ENCODE data around the gene NFIA.
A peak's percentile ranks its signal among the peaks of the same experiment; 100 is the strongest.

Gene NFIA

GRCh38 chr1:61238359-61238665 is 156.0 kb downstream of the NFIA start:
- Mint-ChIP-seq H3K4me1 (ENCODE audit: low read depth) (no peaks in the 10 kb centered on the region), H3K36me3 (ENCODE audit: low read depth) (no peaks in the 10 kb centered on the region), H3K9me3 (no peaks in the 10 kb centered on the region), H3K27ac (no peak overlapping the region), H3K4me3 (no peak overlapping the region), H3K27me3 (peaks cover 4% of the 10 kb centered on the region)

- H3K9me3 Mint-ChIP-seq = no peaks in the 10 kb centered on the region
- no peak overlapping the region for H3K27ac Mint-ChIP-seq
- H3K4me3 Mint-ChIP-seq = no peak overlapping the region
- no peaks in the 10 kb centered on the region for H3K27me3 Mint-ChIP-seq
- no peaks in the 10 kb centered on the region for H3K4me1 Mint-ChIP-seq (ENCODE audit: low read depth)
- H3K36me3 Mint-ChIP-seq (ENCODE audit: low read depth) = no peaks in the 10 kb centered on the region
These were observed 158.5 kb downstream of the NFIA start for GRCh38 chr1:61240878-61241277.

GRCh38 chr1:61241411-61241838 is 159.1 kb downstream of the NFIA start:
- no peaks in the 10 kb centered on the region for H3K36me3 Mint-ChIP-seq (ENCODE audit: low read depth)
- no peaks in the 10 kb centered on the region for H3K27me3 Mint-ChIP-seq
- H3K4me3 Mint-ChIP-seq = no peak overlapping the region

GRCh38 chr1:61241973-61242381 is 159.6 kb downstream of the NFIA start:
- Mint-ChIP-seq H3K9me3 (no peaks in the 10 kb centered on the region), H3K27ac (no peak overlapping the region), H3K27me3 (no peaks in the 10 kb centered on the region), H3K4me1 (ENCODE audit: low read depth) (no peaks in the 10 kb centered on the region), H3K4me3 (no peak overlapping the region), H3K36me3 (ENCODE audit: low read depth) (peaks cover 4% of the 10 kb centered on the region)

More at GRCh38 chr1:61241411-61241838, 159.1 kb downstream of the NFIA start:
- H3K27ac Mint-ChIP-seq = no peak overlapping the region
- H3K9me3 Mint-ChIP-seq = no peaks in the 10 kb centered on the region
- no peaks in the 10 kb centered on the region for H3K4me1 Mint-ChIP-seq (ENCODE audit: low read depth)

- H3K27ac Mint-ChIP-seq = no peak overlapping the region
- H3K9me3 Mint-ChIP-seq = no peaks in the 10 kb centered on the region
- H3K27me3 Mint-ChIP-seq = no peaks in the 10 kb centered on the region
- no peak overlapping the region for H3K4me3 Mint-ChIP-seq
- no peaks in the 10 kb centered on the region for H3K4me1 Mint-ChIP-seq (ENCODE audit: low read depth)
- H3K36me3 Mint-ChIP-seq (ENCODE audit: low read depth) = peaks cover 4% of the 10 kb centered on the region
These were observed 161.8 kb downstream of the NFIA start for GRCh38 chr1:61244114-61244513.

- Mint-ChIP-seq H3K27ac (no peak overlapping the region), H3K27me3 (no peaks in the 10 kb centered on the region), H3K4me1 (ENCODE audit: low read depth) (no peaks in the 10 kb centered on the region), H3K9me3 (no peaks in the 10 kb centered on the region), H3K4me3 (no peak overlapping the region), H3K36me3 (ENCODE audit: low read depth) (peaks cover 4% of the 10 kb centered on the region)
These were observed 163.5 kb downstream of the NFIA start for GRCh38 chr1:61245696-61246400.

- H3K4me1 Mint-ChIP-seq (ENCODE audit: low read depth) = no peaks in the 10 kb centered on the region
- H3K27me3 Mint-ChIP-seq = no peaks in the 10 kb centered on the region
These were observed 164.9 kb downstream of the NFIA start for GRCh38 chr1:61247051-61247825.

GRCh38 chr1:61247881-61248752 is 165.8 kb downstream of the NFIA start:
- Mint-ChIP-seq H3K36me3 (ENCODE audit: low read depth) (peaks cover 4% of the 10 kb centered on the region), H3K9me3 (no peaks in the 10 kb centered on the region), H3K27me3 (peaks cover 4% of the 10 kb centered on the region), H3K4me3 (no peak overlapping the region), H3K27ac (no peak overlapping the region), H3K4me1 (ENCODE audit: low read depth) (peaks cover 3% of the 10 kb centered on the region)

More at GRCh38 chr1:61247051-61247825, 164.9 kb downstream of the NFIA start:
- Mint-ChIP-seq H3K9me3 (no peaks in the 10 kb centered on the region), H3K27ac (no peak overlapping the region), H3K4me3 (no peak overlapping the region), H3K36me3 (ENCODE audit: low read depth) (peaks cover 4% of the 10 kb centered on the region)

GRCh38 chr1:61250933-61251332 is 168.6 kb downstream of the NFIA start:
- Mint-ChIP-seq H3K4me1 (ENCODE audit: low read depth) (peaks cover 30% of the 10 kb centered on the region), H3K27me3 (peaks cover 19% of the 10 kb centered on the region), H3K27ac (no peak overlapping the region), H3K36me3 (ENCODE audit: low read depth) (peaks cover 4% of the 10 kb centered on the region), H3K4me3 (no peak overlapping the region), H3K9me3 (no peaks in the 10 kb centered on the region)

GRCh38 chr1:61253059-61253735 is 170.8 kb downstream of the NFIA start:
- no peak overlapping the region for H3K4me3 Mint-ChIP-seq

GRCh38 chr1:61253912-61254633 is 171.7 kb downstream of the NFIA start:
- peaks cover 19% of the 10 kb centered on the region for H3K27me3 Mint-ChIP-seq
- H3K27ac Mint-ChIP-seq = no peak overlapping the region
- no peaks in the 10 kb centered on the region for H3K9me3 Mint-ChIP-seq
- no peak overlapping the region for H3K4me3 Mint-ChIP-seq
- H3K4me1 Mint-ChIP-seq (ENCODE audit: low read depth) = peaks cover 30% of the 10 kb centered on the region
- no peaks in the 10 kb centered on the region for H3K36me3 Mint-ChIP-seq (ENCODE audit: low read depth)

More at GRCh38 chr1:61253059-61253735, 170.8 kb downstream of the NFIA start:
- Mint-ChIP-seq H3K36me3 (ENCODE audit: low read depth) (no peaks in the 10 kb centered on the region), H3K27me3 (peaks cover 19% of the 10 kb centered on the region), H3K27ac (no peak overlapping the region), H3K9me3 (no peaks in the 10 kb centered on the region), H3K4me1 (ENCODE audit: low read depth) (peaks cover 30% of the 10 kb centered on the region)

- Mint-ChIP-seq H3K4me3 (peak overlapping the region; percentile 11), H3K4me1 (ENCODE audit: low read depth) (peaks cover 30% of the 10 kb centered on the region), H3K36me3 (ENCODE audit: low read depth) (no peaks in the 10 kb centered on the region), H3K9me3 (no peaks in the 10 kb centered on the region), H3K27ac (no peak overlapping the region), H3K27me3 (peaks cover 19% of the 10 kb centered on the region)
These were observed 172.4 kb downstream of the NFIA start for GRCh38 chr1:61254634-61255357.

- H3K9me3 Mint-ChIP-seq = no peaks in the 10 kb centered on the region
- peaks cover 19% of the 10 kb centered on the region for H3K27me3 Mint-ChIP-seq
- H3K27ac Mint-ChIP-seq = no peak overlapping the region
- no peaks in the 10 kb centered on the region for H3K36me3 Mint-ChIP-seq (ENCODE audit: low read depth)
- no peak overlapping the region for H3K4me3 Mint-ChIP-seq
- H3K4me1 Mint-ChIP-seq (ENCODE audit: low read depth) = peaks cover 30% of the 10 kb centered on the region
These were observed 173.0 kb downstream of the NFIA start for GRCh38 chr1:61255358-61255703.

All from stimulated activated naive CD8-positive, alpha-beta T cell treated with anti-CD3 and anti-CD28 coated beads, Interleukin-15, Interleukin-2, amounts not matched to agents 100 ng/mL and 50 ng/mL, for 24 hours (primary cell).